Measurements from ENCODE around the gene ERBB2. TPM values are rescaled to one million over a fixed set of nuclear protein-coding genes. Genes with fewer than 3 reads are reported as not detected.

Gene ERBB2
- total and polyA plus RNA-seq, 4 donors, result 32.2 to 130 (median 79.5) TPM

DNA sequence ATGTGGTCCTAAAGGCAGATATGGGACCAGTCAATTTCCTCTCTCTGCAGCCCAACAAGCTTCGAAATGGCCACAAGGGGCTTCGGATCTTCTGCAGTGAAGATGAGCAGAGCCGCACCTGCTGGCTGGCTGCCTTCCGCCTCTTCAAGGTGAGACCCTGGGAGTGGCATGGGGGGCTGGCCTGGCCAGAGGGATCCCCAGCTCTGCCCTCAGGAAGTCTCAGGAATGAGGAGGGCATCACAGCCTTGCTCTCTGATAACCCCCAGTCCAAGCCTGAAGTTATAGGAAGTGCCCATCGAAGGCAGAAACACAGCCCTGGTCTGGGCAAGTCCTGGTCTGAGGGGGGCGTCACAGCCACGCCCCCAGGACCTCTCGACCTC, 45.0 kb downstream of the ERBB2 start:
- WGBS, 2 donors, result 85% methylated on average over 8 of the region's 8 CpGs
- Histone ChIP-seq H3K9ac (ENCODE audit: insufficient read depth in 1 of 2, low read length in 2 of 2) (no peak overlapping the region), H3K27ac (ENCODE audit: low read depth in 1 of 2, low read length in 1 of 2) (no peak overlapping the region), H3K4me1 (ENCODE audit: control insufficient read depth in 5 of 5, insufficient read depth in 5 of 5, low read length in 5 of 5) (peaks cover 0 to 13% (median 9%) of the 10 kb centered on the region in 5 donors), H3K9me3 (ENCODE audit: control insufficient read depth in 4 of 4, insufficient read depth in 3 of 4, low read length in 3 of 4) (no peaks in the 10 kb centered on the region), H3K36me3 (ENCODE audit: control insufficient read depth in 4 of 4, insufficient read depth in 4 of 4, low read length in 4 of 4) (peaks cover 0 to 9% (median 0%) of the 10 kb centered on the region in 4 donors), H3K4me3 (no peak overlapping the region), H3K27me3 (ENCODE audit: control insufficient read depth in 3 of 3, insufficient read depth in 3 of 3, low read length in 2 of 3) (peaks cover 0 to 8% (median 5%) of the 10 kb centered on the region in 3 donors)
- TF ChIP-seq, protein P1, sequence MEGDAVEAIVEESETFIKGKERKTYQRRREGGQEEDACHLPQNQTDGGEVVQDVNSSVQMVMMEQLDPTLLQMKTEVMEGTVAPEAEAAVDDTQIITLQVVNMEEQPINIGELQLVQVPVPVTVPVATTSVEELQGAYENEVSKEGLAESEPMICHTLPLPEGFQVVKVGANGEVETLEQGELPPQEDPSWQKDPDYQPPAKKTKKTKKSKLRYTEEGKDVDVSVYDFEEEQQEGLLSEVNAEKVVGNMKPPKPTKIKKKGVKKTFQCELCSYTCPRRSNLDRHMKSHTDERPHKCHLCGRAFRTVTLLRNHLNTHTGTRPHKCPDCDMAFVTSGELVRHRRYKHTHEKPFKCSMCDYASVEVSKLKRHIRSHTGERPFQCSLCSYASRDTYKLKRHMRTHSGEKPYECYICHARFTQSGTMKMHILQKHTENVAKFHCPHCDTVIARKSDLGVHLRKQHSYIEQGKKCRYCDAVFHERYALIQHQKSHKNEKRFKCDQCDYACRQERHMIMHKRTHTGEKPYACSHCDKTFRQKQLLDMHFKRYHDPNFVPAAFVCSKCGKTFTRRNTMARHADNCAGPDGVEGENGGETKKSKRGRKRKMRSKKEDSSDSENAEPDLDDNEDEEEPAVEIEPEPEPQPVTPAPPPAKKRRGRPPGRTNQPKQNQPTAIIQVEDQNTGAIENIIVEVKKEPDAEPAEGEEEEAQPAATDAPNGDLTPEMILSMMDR (IDR thresholded peaks at IDR 0.05; ENCODE audit: control extremely low read depth, extremely low read depth), result no peak
- no peak for ATAC-seq (ENCODE audit: insufficient read depth, low FRiP score)
- DNase-seq, result no peak

DNA sequence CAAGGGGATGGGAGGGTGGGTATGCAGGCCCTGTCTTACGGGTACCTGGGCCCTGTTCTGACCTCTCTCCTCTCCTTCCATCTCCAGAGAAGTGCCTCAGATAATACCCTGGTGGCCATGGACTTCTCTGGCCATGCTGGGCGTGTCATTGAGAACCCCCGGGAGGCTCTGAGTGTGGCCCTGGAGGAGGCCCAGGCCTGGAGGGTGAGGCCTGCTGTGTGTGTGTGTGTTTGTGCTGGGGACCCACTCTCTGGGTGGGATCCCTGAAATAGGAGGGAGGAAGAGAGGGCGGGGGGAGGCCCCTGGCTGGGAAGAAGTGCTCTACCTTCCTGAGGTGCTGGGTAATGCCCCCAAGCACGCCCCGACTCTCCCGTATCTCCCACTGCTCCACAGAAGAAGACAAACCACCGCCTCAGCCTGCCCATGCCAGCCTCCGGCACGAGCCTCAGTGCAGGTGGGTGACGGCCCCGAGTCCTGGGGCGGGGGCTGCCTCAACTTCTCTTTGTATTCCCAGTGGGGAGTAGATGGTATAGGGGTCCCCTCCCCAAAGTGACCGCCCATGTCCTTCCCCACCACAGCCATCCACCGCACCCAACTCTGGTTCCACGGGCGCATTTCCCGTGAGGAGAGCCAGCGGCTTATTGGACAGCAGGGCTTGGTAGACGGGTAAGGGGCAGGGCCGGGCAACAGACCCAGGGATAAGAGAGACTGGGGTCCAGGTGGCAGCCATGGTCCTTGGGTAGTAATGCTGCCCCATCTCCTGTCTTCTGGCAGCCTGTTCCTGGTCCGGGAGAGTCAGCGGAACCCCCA, 45.7 kb downstream of the ERBB2 start:
- peaks cover 0 to 9% (median 0%) of the 10 kb centered on the region in 4 donors for H3K36me3 ChIP-seq (ENCODE audit: control insufficient read depth in 4 of 4, insufficient read depth in 4 of 4, low read length in 4 of 4)
- ATAC-seq (ENCODE audit: insufficient read depth, low FRiP score) (no peak), DNase-seq (no peak)
- no peaks in the 10 kb centered on the region for H3K9me3 ChIP-seq (ENCODE audit: control insufficient read depth in 4 of 4, insufficient read depth in 3 of 4, low read length in 3 of 4)
- peaks cover 0 to 6% (median 6%) of the 10 kb centered on the region in 5 donors for H3K4me1 ChIP-seq (ENCODE audit: control insufficient read depth in 5 of 5, insufficient read depth in 5 of 5, low read length in 5 of 5)
- no peak overlapping the region for H3K9ac ChIP-seq (ENCODE audit: insufficient read depth in 1 of 2, low read length in 2 of 2)
- TF ChIP-seq, protein P1 (IDR thresholded peaks at IDR 0.05; ENCODE audit: control extremely low read depth, extremely low read depth), result no peak
- H3K27ac ChIP-seq (ENCODE audit: low read depth in 1 of 2, low read length in 1 of 2), result no peak overlapping the region
- H3K27me3 ChIP-seq (ENCODE audit: control insufficient read depth in 3 of 3, insufficient read depth in 3 of 3, low read length in 2 of 3), result peaks cover 0 to 4% (median 2%) of the 10 kb centered on the region in 3 donors
- H3K4me3 ChIP-seq, result no peak overlapping the region
- 95% methylated on average over 23 of the region's 23 CpGs for WGBS, 2 donors

DNA sequence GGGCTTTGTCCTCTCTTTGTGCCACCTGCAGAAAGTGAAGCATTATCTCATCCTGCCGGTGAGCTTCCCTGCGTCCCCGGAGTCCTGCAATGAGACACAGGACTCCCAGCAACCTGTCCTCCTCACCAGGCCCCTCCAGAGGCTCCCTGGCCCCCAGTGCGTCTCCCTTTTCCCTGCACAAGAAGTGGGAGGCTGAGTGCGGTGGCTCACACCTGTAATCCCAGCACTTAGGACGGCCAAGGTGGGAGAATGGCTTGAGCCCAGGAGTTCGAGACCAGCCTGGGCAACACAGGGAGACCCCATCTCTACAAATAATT, 46.2 kb downstream of the ERBB2 start:
- H3K9me3 ChIP-seq (ENCODE audit: control insufficient read depth in 4 of 4, insufficient read depth in 3 of 4, low read length in 3 of 4), result no peaks in the 10 kb centered on the region
- no peak for DNase-seq

More for the DNA sequence above, 46.2 kb downstream of the ERBB2 start:
- no peak overlapping the region for H3K9ac ChIP-seq (ENCODE audit: insufficient read depth in 1 of 2, low read length in 2 of 2)
- no peak for ATAC-seq (ENCODE audit: insufficient read depth, low FRiP score)
- H3K4me1 ChIP-seq (ENCODE audit: control insufficient read depth in 5 of 5, insufficient read depth in 5 of 5, low read length in 5 of 5), result peaks cover 0 to 3% (median under 1%) of the 10 kb centered on the region in 5 donors
- peaks cover 0 to 9% (median 0%) of the 10 kb centered on the region in 4 donors for H3K36me3 ChIP-seq (ENCODE audit: control insufficient read depth in 4 of 4, insufficient read depth in 4 of 4, low read length in 4 of 4)
- TF ChIP-seq, protein P1 (IDR thresholded peaks at IDR 0.05; ENCODE audit: control extremely low read depth, extremely low read depth), result no peak
- WGBS, 2 donors, result 97 to 98% methylated on average over 7 of the region's 7 CpGs
- H3K27ac ChIP-seq (ENCODE audit: low read depth in 1 of 2, low read length in 1 of 2), result no peak overlapping the region
- H3K27me3 ChIP-seq (ENCODE audit: control insufficient read depth in 3 of 3, insufficient read depth in 3 of 3, low read length in 2 of 3), result peaks cover 0 to 1% (median 0%) of the 10 kb centered on the region in 3 donors
- H3K4me3 ChIP-seq, result no peak overlapping the region

Measured in lung (tissue), 12 donors.